Endothelial cell of umbilical vein (primary cell): Measurements from ENCODE around the gene KRTAP5-2.

Experiments used
- EZH2 ChIP-seq: IDR thresholded peaks from 2 replicates; pipeline ENCODE4 v1.6.1; 2012; ENCODE audit warnings: borderline replicate concordance, low read depth, mild to moderate bottlenecking, moderate library complexity, low read length, inconsistent platforms; ENCODE audit not compliant: severe bottlenecking
- MYC ChIP-seq: IDR thresholded peaks from one replicate; pipeline ENCODE4 v1.6.1; 2011; ENCODE audit warnings: mild to moderate bottlenecking, low read depth, low read length
- POLR2A ChIP-seq: IDR thresholded peaks from 2 replicates; pipeline ENCODE4 v1.6.1; 2012; ENCODE audit warnings: low read depth, mild to moderate bottlenecking, control low read depth, low read length
- POLR2AphosphoS5 ChIP-seq: IDR thresholded peaks from 2 replicates; pipeline ENCODE4 v1.6.1; 2012; ENCODE audit warnings: low read depth, mild to moderate bottlenecking, control low read depth, low read length, moderate library complexity; ENCODE audit not compliant: insufficient read depth
- TF ChIP-seq, protein P1 (sequence below), 2 donors: IDR thresholded peaks; 1 replicate in 1 of 2; 2 replicates in 1 of 2; pipeline ENCODE4 v1.5.1; 2011; ENCODE audit warnings: low read length in 2 of 2, mild to moderate bottlenecking in 2 of 2, moderate library complexity in 2 of 2, control low read depth in 1 of 2, inconsistent platforms in 1 of 2, low read depth in 1 of 2; ENCODE audit not compliant: insufficient read depth in 1 of 2; ENCODE audit errors: extremely low read depth in 1 of 2
- TF ChIP-seq, protein P2 (sequence below): IDR thresholded peaks from 2 replicates; pipeline ENCODE4 v1.6.1; 2011; ENCODE audit not compliant: insufficient read depth, insufficient read length

DNA sequence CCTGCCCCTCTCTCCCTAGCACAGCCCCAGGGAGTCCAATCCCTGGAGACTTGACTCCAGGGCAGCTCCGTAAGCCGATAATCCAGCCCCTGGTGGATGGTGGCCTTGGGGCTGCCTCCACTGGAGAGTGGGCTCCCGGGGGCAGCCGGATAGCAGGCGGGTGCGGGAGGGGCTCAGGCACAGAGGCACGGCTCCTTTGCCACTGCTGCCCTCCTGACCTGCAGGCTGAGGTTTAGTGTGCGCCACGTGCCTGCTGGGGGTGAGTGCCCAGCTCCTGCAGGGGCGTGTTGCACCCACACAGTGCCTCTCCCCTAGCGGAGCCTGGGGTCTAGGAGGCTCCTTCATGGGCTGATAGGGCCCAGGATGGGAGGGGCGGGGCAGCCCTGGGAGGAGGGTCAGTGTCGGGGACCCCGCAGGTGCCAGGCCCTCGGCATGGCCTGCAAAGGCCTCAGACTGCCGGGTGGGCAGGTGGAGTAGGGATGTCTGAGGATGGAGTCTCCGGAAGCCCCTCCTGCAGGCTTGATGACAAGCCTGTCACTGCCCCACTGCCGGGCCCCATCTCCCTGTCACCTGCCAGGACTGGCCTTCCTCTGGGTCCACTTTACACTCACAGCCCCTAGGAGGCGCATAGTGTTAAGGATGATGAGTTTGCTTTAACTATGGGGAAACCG, 31.6 kb downstream of the KRTAP5-2 start:
- TF ChIP-seq EZH2 (no peak), MYC (no peak), POLR2AphosphoS5 (no peak), POLR2A (no peak)
- TF ChIP-seq, protein P1, sequence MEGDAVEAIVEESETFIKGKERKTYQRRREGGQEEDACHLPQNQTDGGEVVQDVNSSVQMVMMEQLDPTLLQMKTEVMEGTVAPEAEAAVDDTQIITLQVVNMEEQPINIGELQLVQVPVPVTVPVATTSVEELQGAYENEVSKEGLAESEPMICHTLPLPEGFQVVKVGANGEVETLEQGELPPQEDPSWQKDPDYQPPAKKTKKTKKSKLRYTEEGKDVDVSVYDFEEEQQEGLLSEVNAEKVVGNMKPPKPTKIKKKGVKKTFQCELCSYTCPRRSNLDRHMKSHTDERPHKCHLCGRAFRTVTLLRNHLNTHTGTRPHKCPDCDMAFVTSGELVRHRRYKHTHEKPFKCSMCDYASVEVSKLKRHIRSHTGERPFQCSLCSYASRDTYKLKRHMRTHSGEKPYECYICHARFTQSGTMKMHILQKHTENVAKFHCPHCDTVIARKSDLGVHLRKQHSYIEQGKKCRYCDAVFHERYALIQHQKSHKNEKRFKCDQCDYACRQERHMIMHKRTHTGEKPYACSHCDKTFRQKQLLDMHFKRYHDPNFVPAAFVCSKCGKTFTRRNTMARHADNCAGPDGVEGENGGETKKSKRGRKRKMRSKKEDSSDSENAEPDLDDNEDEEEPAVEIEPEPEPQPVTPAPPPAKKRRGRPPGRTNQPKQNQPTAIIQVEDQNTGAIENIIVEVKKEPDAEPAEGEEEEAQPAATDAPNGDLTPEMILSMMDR (IDR thresholded peaks at IDR 0.05; ENCODE audit: extremely low read depth in 1 of 2, insufficient read depth in 1 of 2, low read depth in 1 of 2, low read length in 2 of 2), result no peak
- TF ChIP-seq, protein P2, sequence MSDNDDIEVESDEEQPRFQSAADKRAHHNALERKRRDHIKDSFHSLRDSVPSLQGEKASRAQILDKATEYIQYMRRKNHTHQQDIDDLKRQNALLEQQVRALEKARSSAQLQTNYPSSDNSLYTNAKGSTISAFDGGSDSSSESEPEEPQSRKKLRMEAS, result no peak
